ENCODE results near the gene LDB2.
"Not testable (repeated sequence)": the region's sequence is repeated elsewhere in the genome, so short reads cannot be mapped to it uniquely, and the experiment has no call there.

LDB2 gene

DNA sequence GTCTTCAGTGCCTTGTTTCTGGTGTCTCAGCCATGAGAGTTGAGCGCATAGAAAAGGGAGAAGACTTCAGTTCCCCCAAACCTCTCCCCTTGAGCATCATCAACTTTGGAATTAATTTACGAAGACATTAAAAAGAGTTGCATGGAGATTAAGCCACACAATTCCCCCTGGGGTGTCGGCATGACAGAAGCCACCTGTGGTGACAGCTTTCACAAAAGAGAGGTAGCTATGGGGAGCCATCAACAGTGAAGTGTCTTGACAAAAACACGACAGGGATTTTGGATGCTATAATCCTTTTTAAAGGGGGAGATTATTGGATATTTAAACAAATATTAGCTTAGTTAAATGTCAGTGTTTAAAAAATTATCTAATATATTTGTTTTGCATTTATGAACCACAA is 307.6 kb downstream of the LDB2 start:
- no peak for DNase-seq

DNA sequence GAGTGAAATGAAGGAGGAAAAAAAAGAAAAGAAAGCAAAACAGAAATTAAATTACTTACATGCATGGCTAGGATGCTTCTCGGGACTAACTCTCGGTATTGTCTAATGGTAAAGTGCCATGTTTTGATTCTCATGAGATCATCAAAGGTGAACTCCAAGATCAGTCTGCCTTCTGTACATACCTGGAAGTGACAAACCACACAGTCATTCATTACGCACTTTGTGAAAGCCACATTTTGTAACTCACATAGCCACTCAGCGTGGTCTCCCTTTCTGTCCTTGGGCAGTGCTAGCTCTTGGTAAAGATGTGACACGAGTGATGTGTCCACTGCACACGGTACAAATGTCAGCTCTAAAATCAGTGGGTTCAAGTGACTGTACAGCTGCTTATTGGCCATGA is 309.8 kb downstream of the LDB2 start:
- DNase-seq: no peak

DNA sequence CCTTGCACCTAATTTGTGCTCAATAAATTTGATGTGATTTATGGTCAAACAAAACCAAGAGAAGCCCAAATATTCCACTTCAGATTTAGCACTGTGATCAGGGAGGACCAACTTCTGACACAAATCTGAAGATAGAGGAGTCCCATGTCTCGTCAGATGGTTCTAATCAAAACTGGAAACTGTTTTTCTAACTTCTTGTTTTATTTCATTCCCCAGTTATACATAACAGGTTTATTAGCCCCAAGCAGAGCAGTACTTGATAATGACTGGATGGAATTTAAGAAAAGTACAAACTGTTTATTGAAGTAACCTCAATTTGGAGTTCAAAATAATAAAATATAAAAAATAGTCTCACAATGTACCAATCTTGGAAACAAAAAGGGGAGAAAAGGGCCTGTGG is 310.3 kb downstream of the LDB2 start:
- DNase-seq: no peak

DNA sequence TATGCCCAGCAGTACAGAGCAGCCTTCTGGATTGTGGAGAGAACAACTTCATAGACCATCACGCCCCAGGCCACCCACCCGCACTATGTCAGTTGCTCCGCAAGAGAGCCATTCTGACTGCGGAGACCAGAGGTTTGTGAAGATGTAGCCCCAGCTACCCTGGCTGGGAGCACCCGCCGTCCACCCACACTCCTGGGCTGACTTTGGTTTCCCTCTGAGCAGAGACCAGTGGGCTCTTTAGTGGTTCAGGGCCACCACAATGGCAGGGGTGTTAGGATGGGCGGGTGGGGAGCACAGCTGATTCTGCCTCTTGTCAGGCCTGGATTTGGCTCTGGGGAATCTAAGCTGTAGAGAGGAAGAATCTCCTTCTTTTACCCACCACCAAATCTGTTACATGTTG is 313.4 kb downstream of the LDB2 start:
- DNase-seq: no peak

DNA sequence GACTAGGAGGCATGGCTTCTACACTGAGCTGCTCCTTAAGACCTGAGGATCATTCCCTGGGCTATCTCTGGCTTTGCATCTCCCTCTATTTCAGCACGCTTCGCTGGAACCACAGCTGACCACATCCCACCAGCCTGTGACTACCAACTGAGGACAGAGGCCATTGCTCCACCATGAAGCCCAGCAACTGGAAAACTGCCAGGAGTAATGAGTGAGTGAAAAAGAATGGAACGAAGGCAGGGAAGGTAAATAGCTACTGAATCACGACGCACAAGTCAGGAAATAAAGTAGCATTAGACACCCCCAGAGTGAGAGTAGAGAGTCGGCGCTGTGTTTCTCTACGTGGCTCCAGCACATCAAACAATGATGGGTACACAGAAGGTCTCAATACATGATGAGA is 314.7 kb downstream of the LDB2 start:
- no peak for DNase-seq

DNA sequence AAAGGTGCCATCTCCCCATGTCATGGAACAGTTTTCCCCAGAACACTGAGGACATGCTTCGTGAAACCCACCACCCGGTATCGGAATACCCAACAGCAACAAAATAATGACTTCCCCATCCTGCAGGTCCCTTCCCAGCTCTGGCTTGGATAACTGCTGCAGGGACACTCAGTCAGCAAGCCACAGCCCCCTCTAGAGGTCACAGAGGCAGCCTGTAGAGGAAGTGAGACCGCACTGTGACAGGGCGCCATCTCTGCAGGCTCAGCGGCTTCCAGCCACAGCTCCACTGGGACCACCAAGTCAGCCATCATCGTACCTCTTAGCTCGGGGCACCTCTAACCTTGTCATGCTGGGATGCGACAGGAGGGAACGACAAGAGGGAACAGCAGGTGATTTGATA is 315.9 kb downstream of the LDB2 start:
- no peak for DNase-seq

DNA sequence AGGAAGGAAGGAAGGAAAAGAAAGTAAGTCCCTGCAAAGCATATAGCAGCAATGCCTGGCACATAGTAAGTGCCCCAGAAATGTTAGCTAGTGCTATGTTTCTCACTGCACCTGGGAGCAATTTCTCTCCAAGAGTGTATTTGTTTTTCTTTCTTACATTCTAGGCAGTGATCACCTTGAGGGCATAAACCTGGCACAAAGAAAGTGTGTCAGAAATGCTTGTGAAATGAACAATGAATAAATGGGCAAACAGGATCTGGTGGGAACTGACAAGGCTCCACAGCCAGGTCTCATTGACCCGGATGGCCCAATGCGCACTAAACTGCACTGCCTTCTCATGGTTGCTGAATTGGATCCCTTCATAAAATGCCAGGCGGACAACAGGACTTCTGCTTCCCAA is 316.4 kb downstream of the LDB2 start:
- no peak for DNase-seq

DNA sequence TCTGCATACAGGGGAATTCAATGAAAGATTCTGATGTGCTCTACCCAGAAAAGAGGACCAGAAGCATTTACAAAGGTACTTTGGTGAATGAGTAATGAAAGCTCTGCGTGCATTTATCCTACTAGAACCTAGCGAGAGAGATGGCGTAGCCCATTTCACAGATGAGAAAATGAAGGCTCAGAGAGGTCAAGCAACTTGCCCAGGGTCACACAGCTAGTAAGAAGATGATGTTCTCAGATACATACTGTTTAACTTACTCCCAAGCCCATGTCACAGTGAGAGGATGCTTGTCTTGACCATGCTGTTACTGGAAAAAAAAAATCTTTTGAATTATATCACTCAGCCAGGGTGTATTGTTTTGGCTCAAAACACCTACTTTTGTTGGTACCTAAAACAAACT is 317.3 kb downstream of the LDB2 start:
- DNase-seq: no peak

DNA sequence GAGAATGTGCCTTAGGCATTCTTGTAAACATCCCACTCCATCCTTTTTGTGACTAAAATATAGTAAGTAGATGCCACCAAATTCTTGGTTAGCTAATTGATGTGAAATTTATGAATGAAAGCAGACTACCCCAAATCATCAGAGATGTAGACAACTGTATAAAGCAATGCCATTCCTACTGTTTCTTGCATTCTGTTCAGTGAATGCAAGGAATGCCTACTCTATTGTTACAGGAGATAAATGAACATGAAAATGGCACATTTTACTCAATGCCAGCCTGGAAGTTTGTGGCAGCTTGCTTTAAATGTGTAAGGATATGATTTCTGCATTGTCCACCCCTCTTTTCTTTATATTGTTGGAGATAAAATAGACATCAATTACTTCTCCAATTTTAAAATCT is 317.9 kb downstream of the LDB2 start:
- no peak for DNase-seq

DNA sequence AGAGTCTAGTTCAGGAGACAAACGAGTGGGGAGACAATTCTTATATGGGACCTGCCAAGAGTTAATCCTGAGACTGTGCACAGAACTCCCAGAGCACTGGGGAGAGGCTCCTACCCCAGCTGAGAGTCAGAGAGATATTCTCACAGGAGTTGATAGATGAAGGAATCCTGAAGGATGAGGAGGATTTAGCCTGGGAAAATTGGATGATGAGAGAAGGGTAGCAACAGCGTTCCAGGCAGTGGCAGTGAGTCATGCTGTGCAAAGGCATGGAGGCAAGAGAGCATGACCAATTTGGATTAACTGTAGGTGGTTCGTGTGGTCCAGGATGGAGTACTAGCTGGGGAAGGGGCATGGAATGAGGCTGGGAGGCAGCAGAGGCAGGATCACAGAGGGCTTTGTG is 318.6 kb downstream of the LDB2 start:
- no peak for DNase-seq

DNA sequence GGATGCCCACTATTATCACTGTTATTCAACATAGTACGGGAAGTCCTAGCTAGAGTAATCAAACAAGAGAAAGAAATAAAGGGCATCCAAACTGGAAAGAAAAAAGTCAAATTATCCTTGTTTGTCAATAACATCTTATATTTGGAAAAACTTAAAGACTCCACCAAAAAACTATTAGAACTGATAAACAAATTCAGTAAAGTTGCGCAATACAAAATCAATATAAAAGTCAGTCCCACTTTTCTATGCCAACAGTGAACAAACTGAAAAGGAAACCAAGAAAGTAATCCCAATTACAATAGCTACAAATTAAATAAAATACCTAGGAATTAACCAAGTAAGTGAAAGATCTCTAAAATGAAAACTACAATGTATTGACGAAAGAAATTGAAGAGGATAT is 321.3 kb downstream of the LDB2 start:
- no peak for DNase-seq

DNA sequence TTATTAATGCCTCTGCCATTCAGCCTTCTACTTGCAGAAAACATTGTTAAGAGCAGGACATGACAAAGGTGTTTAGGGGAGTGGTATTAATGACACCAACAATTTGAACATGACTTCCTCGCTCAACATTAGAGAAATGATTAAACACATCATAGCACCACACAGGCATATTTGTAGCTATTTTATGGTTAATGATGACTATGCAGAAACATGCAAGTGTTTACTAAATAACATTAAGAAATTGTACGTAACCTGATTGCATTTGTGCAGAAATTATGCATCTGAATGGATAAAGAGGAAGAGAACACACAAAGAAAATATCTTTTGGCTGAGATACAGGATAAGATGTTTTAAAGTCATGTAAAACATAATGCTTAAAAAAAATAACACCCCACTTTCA is 323.5 kb downstream of the LDB2 start:
- DNase-seq: no peak

DNA sequence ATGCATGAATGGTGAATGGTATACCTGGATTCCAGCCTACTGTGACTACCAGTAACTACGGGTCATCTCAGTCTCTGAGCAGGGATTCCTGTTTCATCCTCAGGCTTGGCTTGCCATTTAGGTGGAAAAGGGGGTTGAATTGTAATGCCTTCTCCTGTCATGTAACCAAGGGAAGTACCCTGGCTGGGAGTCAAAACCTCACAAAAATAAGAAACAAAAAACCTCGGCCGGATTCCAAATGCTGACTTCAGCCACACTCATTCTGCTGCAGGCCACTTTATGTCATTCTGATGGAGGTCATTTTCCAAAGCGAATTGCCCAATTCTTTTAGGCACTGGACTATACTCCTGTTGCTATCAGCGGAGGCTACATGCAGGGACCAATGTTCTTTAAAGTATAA is 324.7 kb downstream of the LDB2 start:
- no peak for DNase-seq

DNA sequence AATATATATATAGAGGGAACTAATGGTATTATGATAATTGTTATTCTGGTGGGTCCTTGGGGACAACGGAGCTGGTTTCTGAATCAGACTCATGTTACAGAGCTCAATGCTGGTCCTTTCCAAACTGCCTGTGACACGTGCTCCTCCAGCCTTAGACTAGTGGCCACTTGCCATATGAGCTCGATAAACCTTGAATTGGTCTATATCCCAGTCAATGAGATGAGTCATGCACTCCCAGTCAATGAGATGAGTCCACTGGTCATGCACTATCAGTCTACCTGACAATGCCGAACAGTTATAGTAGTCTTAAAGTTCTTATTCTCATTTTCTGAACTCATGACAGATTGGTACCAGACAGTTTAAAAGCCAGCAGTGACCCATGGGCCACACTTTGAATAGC is 325.2 kb downstream of the LDB2 start:
- DNase-seq: no peak

DNA sequence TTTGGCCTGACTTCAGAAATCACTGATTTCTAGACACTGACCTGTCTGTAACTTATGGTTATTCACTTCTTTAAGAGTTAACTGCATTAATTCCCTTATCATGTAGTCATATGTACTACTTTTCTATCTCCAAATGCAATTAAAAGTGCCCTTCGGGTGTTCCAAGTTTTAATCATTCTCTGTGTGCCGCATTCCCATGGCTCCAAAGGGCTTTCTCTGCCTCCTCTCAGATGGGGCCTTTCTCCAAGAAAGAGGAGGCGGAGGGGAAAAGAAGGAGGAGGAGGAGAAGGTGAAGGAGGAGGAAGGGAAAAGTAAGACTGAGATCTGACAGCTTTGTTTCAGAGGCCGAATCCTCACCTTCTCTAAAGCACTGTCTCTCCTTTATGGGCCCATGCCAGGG is 325.8 kb downstream of the LDB2 start:
- DNase-seq: no peak

DNA sequence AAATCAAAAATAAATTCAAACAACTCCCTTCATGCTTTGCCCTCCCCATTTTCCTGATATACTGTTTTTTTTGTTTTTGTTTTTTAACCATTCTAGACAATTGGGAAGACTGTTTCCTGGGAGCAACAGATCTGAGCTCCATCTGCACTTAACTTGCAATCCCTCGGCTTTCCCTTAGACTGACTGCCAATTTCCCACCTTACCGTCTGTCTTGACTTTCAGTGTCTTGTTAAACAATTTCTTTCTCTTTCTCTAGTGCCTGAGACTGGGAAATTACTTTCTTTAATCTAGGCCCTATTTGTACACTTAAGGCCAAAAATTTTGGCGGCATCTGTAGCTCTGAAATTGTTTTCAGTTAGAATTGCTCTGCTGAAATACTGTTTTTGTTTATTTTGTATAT is 326.3 kb downstream of the LDB2 start:
- DNase-seq: no peak

DNA sequence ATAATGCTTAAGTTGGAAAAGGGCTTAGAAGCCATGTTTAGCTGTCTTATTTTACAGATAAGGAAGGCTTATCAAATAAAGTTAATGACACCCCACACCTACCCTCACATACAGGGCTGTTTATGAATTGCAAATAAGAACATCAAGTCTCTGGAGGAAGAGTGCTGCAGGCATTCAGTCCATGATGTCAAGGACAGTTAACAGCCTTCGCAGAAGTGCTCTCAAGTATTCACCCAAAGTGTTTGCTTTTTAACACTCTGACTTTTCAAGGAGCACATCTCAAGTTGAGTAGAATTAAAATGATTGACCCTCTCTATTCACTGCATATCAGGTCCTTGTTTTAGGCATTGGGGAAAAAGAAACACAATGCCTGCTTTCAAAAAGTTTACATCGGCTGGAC is 328.7 kb downstream of the LDB2 start:
- DNase-seq: no peak

DNA sequence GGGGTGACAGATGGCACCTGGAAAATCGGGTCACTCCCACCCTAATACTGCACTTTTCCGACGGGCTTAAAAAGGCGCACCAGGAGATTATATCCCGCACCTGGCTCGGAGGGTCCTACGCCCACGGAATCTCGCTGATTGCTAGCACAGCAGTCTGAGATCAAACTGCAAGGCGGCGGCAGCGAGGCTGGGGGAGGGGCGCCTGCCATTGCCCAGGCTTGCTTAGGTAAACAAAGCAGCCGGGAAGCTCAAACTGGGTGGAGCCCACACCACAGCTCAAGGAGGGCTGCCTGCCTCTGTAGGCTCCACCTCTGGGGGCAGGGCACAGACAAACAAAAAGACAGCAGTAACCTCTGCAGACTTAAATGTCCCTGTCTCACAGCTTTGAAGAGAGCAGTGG is 341.1 kb downstream of the LDB2 start:
- not testable (repeated sequence) for DNase-seq

DNA sequence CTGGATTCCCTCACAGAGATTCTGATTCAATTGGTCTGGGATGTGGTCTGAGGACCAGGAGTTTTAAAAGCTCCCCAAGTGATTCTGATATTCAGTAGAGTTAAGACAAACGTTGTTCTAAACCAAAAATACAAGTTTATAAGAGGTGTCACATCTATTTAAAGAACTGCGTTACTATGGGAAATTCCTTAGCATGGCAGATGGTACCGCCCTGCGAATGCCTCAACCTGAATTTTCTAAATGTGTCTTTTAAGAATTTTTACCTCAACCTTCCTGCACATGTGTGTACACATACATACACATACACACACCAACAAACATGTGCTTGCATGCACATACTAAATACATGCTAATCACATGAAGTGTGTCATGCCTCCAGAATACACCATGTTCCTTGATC is 343.3 kb downstream of the LDB2 start:
- no peak for DNase-seq

DNA sequence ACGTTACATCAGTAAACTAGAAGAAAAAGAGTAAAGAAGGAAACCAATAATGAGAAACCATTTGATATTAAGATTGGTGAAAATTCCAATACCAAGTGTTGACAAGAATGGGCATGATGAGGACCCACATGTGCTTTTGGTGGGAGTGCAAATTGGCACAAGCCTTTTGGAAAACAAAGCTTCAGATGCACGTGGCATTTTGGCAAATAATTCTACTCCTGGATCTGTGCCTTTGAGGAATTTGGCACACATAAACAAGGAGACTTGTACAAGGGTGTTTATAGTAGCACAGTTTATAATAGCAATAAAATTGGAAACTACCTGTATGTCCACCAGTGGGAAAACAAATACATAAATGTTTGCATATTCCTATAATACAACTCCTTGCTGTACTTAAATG is 347.9 kb downstream of the LDB2 start:
- no peak for DNase-seq

DNA sequence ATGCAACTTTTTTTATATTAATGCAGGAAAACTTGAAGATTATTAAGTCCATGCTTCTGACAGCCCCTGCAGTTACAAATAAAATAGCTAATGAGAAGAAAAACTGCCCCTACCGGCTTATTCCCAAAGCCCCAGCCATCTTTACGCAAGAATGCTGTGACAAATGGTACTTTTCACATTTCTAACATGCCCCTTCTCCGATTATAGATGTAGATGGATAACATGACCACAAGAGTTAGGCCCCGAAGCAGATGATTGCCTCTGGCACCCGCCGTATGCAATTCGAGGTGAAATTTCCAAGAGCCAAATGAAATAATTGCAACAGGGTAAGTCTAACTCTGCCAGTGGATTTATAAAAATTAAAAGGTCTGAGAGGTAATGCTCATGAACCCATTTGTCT is 352.8 kb downstream of the LDB2 start:
- no peak for DNase-seq

DNA sequence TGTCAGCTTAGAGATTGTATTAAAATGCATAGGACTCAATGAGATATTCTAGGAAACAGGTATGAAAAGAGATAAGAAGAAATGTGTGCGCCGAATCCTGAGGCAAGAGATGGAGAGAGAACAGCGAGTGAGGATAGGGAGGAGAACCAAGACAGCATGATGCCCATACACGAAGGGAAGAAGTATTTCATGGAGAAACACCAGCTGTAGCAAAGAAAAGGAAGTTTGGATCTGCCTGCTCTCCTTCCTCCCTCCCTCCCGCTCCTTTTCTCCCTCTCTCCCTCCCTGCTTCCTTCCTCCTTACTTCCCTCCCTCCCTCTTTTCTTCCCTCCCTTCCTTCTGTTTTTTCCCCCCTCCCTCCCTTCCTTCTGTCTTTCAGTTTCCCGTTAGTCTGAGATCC is 353.6 kb downstream of the LDB2 start:
- no peak for DNase-seq

DNA sequence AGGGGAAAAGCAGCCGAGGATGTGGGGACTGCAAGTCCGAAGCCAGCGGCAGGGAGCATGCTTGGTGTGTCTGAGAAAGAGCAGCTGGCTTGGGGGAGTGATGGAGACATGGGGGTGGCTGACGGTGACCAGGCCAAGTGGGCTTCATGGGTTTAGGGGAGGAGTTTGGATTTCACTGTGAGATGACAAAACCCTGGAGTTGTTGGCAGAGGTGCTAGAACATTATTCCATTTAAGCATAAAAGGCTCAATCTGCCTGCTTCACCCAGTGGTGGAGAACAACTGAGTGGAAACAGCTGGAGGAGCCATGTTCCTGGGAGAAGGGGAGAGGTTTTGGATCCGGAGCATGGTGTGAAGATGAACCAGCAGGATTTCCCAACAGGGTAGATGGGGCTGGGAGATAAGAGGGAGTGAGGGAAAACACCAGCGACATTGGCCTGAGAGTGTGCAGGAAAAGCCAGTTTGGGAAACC is 354.2 kb downstream of the LDB2 start:
- no peak for DNase-seq

DNA sequence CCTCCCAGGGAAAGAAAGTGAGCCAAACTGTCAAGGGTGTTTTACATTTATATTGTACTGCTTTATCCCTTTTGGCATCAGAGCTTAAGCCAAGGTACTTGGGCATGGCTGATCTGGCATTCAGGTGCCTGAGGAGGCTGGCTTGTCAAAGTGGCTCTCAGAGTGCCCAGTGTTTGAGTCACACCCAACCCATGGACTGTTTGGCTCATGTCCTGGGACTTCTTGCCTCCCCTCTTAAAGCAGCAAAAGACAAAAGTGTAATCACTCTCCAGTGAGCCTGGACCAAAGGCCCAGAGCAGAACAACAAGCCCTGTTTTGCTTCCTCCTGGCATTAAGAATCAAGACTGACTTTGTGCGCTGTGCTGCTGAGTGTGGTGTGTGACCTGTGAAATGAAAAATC is 360.5 kb downstream of the LDB2 start:
- DNase-seq: peak; percentile 5

DNA sequence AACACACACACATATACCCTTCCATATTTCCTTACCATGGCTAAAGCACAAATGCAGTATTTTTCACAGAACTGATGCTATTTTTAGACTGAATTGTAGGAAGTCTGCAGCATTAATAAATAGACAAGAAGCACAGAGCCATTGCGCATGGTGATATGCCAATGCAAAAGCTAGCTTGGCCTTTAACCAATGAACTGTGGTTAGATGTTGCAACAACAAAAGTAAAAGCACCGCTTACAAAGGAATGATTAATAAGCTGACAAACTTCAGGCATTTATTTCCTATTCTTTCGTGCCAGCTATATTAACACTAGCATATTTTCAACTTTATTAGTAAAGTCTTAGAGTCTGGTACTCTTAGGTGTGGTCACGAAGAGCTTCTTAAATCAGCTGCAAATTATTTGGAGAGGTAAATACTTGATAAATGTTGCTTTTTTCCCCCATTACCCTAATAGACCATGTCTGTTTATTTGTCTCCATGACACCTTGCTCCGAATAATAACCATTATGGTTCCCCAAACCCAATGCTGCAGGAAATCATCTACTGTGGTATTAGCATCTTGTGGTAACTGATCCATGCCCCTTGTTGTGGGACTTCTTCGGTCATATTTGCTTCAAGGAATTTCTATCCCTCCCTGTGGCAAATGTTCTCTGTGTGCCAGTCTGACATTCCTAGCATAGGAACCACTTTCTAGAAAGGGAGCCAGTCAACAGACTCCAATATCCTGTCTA is 366.0 kb downstream of the LDB2 start:
- no peak for DNase-seq
